ENCODE results near the gene HMX3. TPM values are rescaled to one million over a fixed set of nuclear protein-coding genes. Genes with fewer than 3 reads are reported as not detected.

HMX3 gene
- 1 to 10 TPM in 1 of 2 donors, under 1 TPM in 1; 0.36 to 1.2 TPM for total RNA-seq
- long read RNA-seq, result 0 reads

DNA sequence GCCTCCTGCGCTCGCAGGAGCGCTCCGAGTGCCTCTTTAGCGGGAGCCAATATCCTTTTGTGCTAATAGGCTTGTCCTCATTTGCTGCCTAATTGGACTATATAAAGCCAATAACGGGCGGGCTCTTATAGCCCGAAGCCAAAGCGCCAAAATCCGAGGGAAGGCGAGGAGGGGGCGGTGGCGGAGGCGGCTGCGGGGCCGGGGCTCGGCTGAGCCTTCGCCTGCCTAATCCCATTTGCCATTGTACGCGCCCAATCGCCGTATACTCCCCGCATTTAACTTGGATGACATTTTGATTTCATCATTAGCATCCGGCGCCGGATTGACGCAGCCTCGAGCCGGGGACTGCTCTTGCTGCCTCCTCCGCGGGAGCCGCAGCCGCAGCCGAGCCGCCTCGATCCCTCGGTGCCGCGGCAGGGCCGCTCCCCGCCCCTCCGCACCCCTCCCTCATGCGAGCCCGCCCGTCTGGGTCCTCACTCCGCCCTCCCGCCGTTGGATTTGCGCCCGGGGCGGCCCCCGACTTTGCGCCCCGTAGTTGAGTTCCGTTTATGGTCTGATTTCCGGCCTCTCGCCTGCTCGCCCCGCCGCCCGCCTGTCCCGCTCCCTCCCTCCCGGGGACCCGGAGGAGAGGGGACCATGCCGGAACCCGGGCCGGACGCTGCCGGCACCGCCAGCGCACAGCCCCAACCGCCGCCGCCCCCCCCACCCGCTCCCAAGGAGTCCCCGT, at the start of gene HMX3:
TSS of gene HMX3 (plus strand) at position 556 of the 727 bp plus-strand sequence. CDS start at position 637, 81 bp downstream.
- DNase-seq (no peak), ATAC-seq (no peak)
- intact Hi-C loops (cut with DNase I, micrococcal nuclease), result no loop called here

GRCh38 chr10:123086281-123086680, 49.5 kb upstream of the HMX3 start:
- ATAC-seq (no peak), DNase-seq (no peak)
- intact Hi-C loops (cut with DNase I, micrococcal nuclease), result no loop called here

DNA sequence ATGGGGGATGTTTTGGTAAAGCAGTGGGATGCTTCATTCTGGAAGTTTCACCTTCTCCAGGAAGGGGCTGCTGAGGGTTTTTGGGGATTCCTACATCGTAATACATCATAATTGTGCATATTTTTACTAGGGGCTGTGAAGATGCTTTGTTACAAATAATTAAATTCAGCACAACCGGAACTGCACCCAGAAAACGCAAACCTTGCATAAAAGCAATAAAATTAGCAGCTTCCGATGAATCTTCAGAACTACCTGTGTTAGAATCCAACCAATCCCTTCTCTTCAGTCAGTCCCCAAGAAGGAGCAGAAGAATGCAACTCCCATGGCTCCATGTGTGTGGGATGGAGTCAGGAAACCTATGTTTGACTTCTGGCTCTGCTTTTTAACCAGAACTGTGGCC, 48.4 kb upstream of the HMX3 start:
- intact Hi-C loops (cut with DNase I, micrococcal nuclease), result no loop called here
- ATAC-seq, result no peak
- DNase-seq, result no peak

- intact Hi-C loops (cut with DNase I, micrococcal nuclease), result no loop called here
- DNase-seq (no peak), ATAC-seq (no peak)
Measured at GRCh38 chr10:123087786-123088185, 48.0 kb upstream of the HMX3 start.

DNA sequence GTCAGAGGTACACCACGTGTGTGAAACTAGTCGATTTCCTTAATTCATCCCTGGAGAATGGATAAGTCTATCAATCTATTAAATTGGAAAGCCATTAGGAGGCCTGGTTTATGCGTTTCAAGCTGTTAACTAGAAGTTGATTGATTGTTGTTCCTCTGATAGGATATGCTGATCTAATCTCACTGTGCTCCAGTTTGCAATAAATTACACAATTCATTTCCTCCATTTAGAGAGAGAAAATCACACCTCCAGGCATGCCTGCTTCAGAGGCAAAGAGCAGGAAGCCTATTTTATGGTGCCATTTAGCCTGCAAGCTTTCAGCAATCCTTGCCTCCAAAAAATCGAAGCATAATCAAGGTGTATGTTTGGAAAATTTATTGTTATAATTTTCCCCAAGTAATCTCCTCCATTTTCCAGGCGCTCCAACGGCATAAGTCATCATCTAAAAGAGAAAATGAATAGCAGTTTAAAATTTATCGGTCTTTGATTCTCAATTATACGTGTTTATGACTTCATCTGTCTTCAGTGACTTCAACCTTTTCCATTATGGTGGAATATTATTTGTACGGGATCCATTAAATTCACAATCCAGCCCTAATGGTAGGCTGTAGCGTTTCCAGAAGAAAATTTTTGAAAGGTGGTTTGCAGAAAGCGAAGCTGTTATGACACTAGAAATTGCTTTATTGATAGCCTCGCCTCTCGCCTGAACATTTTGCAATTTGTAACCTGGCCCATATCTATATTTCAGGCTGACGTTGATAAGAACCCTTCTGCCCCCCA, 42.9 kb upstream of the HMX3 start:
- ATAC-seq (no peak), DNase-seq (no peak)
- intact Hi-C loops (cut with DNase I, micrococcal nuclease), result no loop called here

GRCh38 chr10:123093489-123093888, 42.3 kb upstream of the HMX3 start:
- no peak for ATAC-seq
- intact Hi-C loops (cut with DNase I, micrococcal nuclease), result no loop called here
- no peak for DNase-seq

DNA sequence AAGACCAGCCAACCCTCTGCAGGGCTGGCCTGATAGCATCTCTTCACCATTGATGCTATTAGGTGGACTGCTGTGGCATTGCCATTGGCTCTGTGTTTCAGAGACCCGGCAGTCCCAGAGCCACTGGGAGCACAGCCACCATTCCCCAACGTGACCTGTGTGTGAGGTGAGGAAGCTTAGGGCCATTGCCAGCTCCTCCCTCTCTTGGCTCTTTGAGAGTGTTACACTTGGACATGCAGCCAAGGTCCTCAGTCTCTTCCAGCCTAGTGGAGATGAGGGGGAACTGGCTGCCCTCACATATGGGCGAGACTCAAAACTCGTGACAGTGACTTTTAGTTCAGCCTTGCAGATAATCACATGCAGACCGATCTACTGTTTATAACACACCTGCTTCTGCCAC, 39.3 kb upstream of the HMX3 start:
- ATAC-seq (no peak), DNase-seq (no peak)
- intact Hi-C loops (cut with DNase I, micrococcal nuclease), result loop anchor here in 1 of 2 donors (5.0 kb wide), 1 partner anchor 74 kb away; no protein-coding TSS in a partner anchor

- DNase-seq, result no peak
- ATAC-seq, result no peak
- intact Hi-C loops (cut with DNase I, micrococcal nuclease), result loop anchor here in 1 of 2 donors (5.0 kb wide), 1 partner anchor 75 kb away; no protein-coding TSS in a partner anchor
Measured at GRCh38 chr10:123097039-123097438, 38.7 kb upstream of the HMX3 start.

GRCh38 chr10:123100030-123100762, 35.6 kb upstream of the HMX3 start:
- DNase-seq, result no peak
- intact Hi-C loops (cut with DNase I, micrococcal nuclease), result no loop called here

DNA sequence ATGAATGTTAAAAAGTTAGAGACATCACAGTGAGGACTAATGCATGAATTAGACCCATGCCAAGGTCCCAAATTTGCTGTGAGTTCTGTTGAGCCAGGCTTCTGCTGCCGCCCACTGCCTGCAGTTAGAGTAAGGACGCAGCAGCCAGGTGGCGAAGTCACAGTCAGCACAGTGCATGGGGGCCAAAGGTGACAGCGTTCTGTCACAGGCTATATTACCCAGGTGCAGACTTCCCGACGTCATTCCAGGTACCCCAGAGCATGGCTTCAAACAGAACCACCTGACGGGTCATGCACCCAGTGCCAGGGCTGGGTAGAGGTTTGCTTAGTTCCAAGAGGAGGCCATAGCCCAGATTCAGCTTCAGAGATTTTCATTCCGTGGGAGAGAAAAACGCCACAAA, 33.9 kb upstream of the HMX3 start:
- ATAC-seq (peak; percentile 80), DNase-seq (peak in 1 of 2 donors; percentile 14)
- intact Hi-C loops (cut with DNase I, micrococcal nuclease), result no loop called here

More at GRCh38 chr10:123100030-123100762, 35.6 kb upstream of the HMX3 start:
- ATAC-seq, result no peak

DNA sequence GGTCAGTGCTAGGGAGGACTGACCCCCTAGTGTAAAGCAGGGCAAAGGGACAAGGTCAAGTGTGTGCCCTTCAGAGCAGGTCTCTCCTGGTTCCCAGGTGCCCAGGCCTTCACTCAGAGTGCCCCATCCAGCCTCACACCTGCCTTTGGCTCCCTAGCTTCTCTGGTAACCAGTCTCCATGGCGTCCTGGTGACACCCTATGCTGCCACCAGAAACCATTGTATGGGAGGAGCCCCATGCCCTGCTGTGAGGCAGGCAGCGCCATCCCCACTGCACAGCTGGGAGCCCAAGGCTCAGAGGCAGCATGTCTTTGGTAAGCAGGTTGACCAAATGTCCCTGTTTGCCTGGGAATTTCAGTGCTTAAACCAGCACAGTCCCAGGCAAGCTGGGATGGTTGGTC, 33.1 kb upstream of the HMX3 start:
- intact Hi-C loops (cut with DNase I, micrococcal nuclease), result no loop called here
- no peak for ATAC-seq

DNA sequence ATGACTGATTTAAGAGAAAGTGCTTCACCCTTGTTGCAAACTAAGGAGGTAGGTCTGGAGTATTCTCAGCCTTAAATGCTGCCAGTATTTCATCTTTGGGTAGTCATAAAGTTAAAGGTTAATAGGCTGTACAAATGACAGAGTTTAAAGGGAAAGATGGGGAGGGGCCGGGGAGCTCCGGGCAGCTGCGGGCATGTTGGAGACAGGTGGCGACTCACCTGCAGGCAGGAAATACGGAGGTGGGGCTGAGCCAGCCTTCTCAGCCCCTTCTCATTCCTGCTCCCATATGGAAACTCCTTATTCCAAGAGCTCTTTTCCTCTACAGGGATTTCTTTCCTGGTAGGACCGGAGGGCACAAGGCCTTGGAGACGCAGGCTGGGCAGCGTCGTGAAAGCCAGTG, 31.8 kb upstream of the HMX3 start:
- DNase-seq (peak in 1 of 2 donors; percentile 16), ATAC-seq (peak; percentile 83)
- intact Hi-C loops (cut with DNase I, micrococcal nuclease), result no loop called here

More for the DNA sequence above, 33.1 kb upstream of the HMX3 start:
- DNase-seq, result no peak

DNA sequence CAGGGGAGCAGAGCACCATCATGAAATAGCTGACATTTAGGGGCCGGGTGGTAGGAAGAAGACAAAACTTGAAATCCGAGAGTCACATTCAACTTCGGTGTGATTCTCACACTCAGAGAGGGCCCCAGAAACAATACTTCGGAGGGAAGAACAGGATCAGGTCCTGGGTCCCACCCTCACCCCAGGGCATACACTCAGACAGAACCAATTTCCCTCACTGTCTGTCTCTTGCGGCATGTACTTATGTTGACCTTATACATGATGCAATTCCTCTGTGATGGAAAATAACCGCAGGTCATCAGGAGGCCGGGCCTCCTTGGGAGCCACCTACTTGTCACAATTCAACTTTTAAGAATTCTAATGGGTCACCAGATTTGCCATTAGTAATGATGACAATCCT, 26.3 kb upstream of the HMX3 start:
- DNase-seq, result no peak
- no peak for ATAC-seq
- intact Hi-C loops (cut with DNase I, micrococcal nuclease), result no loop called here

GRCh38 chr10:123117644-123118417, 17.9 kb upstream of the HMX3 start:
- ATAC-seq, result peak; percentile 52
- intact Hi-C loops (cut with DNase I, micrococcal nuclease), result no loop called here

DNA sequence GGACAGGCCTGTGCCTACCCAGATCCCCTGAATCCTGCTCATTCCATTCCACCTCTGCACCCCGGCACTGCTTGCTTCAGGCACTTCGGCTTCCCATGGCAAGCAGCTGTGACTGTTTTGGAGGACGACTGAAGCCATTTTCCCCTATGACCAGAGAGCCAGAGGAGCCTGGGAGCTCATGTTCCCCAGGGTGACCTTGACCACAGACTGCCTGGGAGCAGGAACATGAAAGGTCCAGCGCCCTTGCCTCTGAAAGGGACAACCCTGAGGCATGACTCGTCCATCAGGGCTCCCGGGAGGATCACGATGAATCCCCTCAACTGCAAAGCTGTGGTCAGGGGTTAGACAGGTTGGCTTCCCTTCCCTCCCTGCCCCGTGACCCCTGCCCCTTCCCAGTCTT, 16.7 kb upstream of the HMX3 start:
- intact Hi-C loops (cut with DNase I, micrococcal nuclease), result no loop called here
- no peak for DNase-seq
- ATAC-seq, result no peak

More at GRCh38 chr10:123117644-123118417, 17.9 kb upstream of the HMX3 start:
- DNase-seq, result no peak

GRCh38 chr10:123126246-123126645, 9.5 kb upstream of the HMX3 start:
- no peak for DNase-seq
- no peak for ATAC-seq
- intact Hi-C loops (cut with DNase I, micrococcal nuclease), result no loop called here

DNA sequence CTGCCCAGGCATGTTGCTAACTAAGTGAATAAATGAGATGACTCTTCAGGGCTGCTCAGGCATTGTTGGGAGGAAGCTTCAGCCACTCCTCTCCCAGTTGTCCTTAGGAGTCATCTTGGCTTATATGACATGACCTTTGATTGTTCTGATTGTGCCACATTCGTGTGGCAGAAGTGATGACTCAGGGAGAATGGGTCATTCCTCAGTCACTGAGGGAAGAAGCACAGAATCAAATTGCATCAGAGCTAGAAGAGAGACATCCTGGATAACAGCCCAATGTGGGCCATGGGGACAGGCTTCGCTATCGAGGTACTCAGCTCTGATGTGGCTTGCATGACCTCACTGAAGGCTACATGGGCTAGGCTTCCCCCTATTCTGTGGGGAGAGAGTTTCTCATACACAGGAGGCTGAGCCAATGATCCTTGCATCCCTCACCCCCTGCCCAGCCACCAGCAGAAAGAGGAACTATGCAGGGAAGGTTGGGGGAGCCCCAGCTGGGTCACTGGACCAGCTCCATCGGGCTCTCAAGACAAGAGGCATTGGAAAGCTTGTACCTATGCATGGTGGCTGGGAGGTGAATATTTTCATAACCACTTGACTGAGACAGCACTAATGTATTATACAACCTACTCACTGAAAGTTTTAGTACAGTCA, 6.0 kb upstream of the HMX3 start:
- no peak for DNase-seq
- peak; percentile 55 for ATAC-seq
- intact Hi-C loops (cut with DNase I, micrococcal nuclease), result loop anchor here in 1 of 2 donors (5.0 kb wide), 1 partner anchor 428 kb away; no protein-coding TSS in a partner anchor
